Measurements from ENCODE around the gene TCEAL7.

- TF ChIP-seq POLR2A (IDR thresholded peaks at IDR 0.05): no peak
- TF ChIP-seq CTCF (IDR thresholded peaks at IDR 0.05): no peak
- TF ChIP-seq EP300 (IDR thresholded peaks at IDR 0.05): no peak
These were observed 17.8 kb downstream of the TCEAL7 start for GRCh38 chrX:103347682-103348397.

Data from tibial nerve (tissue), 4 donors.